WTC11 (cell line): ENCODE measurements around the gene NFIX. TPM values are rescaled to one million over a fixed set of nuclear protein-coding genes. Genes with fewer than 3 reads are reported as not detected.

Experiments used
- ARID4B ChIP-seq: sonication (generic); formaldehyde crosslinking; IDR thresholded peaks from 2 replicates; pipeline ENCODE4 v1.8.0; 2023; ENCODE audit warnings: missing genetic modification reagents, mild to moderate bottlenecking, borderline replicate concordance
- ELF4 ChIP-seq: sonication (generic); formaldehyde crosslinking; IDR thresholded peaks from 2 replicates; pipeline ENCODE4 v1.8.1; 2022; ENCODE audit warnings: low read depth, mild to moderate bottlenecking, moderate library complexity, missing genetic modification reagents
- ETV6 ChIP-seq: sonication (generic); formaldehyde crosslinking; IDR thresholded peaks from 2 replicates; pipeline ENCODE4 v1.8.1; 2022; ENCODE audit warnings: mild to moderate bottlenecking, missing genetic modification reagents
- FOXK1 ChIP-seq: sonication (generic); formaldehyde crosslinking; IDR thresholded peaks from 2 replicates; pipeline ENCODE4 v1.8.0; 2022; ENCODE audit warnings: mild to moderate bottlenecking, moderate library complexity, missing genetic modification reagents
- HMGXB4 ChIP-seq: sonication (generic); formaldehyde crosslinking; IDR thresholded peaks from 2 replicates; pipeline ENCODE4 v1.8.1; 2023; ENCODE audit warnings: mild to moderate bottlenecking, moderate library complexity, missing genetic modification reagents
- IRF1 ChIP-seq: sonication (generic); formaldehyde crosslinking; IDR thresholded peaks from 2 replicates; pipeline ENCODE4 v1.8.0; 2023; ENCODE audit warnings: missing genetic modification reagents
- JUN ChIP-seq: sonication (generic); formaldehyde crosslinking; IDR thresholded peaks from 2 replicates; pipeline ENCODE4 v1.8.0; 2023; ENCODE audit warnings: mild to moderate bottlenecking, missing genetic modification reagents
- MXD4 ChIP-seq: fragments of 250-450 bp; sonication (Bioruptor Pico); IDR thresholded peaks from 2 replicates; pipeline ENCODE4 v1.8.0; 2021; ENCODE audit warnings: mild to moderate bottlenecking, moderate library complexity, borderline replicate concordance
- NR1H2 ChIP-seq: sonication (generic); formaldehyde crosslinking; IDR thresholded peaks from 2 replicates; pipeline ENCODE4 v1.9.0; 2021; ENCODE audit warnings: mild to moderate bottlenecking, moderate library complexity, missing genetic modification reagents
- NR2C2 ChIP-seq: sonication (generic); formaldehyde crosslinking; IDR thresholded peaks from 2 replicates; pipeline ENCODE4 v1.8.0; 2022; ENCODE audit warnings: mild to moderate bottlenecking, missing genetic modification reagents
- PRRX2 ChIP-seq: fragments of 250-450 bp; sonication (Bioruptor Pico); IDR thresholded peaks from 2 replicates; pipeline ENCODE4 v1.8.0; 2021; ENCODE audit warnings: mild to moderate bottlenecking
- RORB ChIP-seq: fragments of 250-450 bp; sonication (Bioruptor Pico); IDR thresholded peaks from 2 replicates; pipeline ENCODE4 v1.9.0; 2021; ENCODE audit warnings: mild to moderate bottlenecking
- SMAD4 ChIP-seq: sonication (generic); formaldehyde crosslinking; IDR thresholded peaks from 2 replicates; pipeline ENCODE4 v1.8.0; 2022; ENCODE audit warnings: mild to moderate bottlenecking, missing genetic modification reagents
- STAT6 ChIP-seq: sonication (generic); formaldehyde crosslinking; conservative IDR thresholded peaks from 2 replicates; pipeline ENCODE4 v1.8.1; 2023; ENCODE audit warnings: mild to moderate bottlenecking, low read depth, missing genetic modification reagents, moderate library complexity
- TEAD1 ChIP-seq: sonication (generic); formaldehyde crosslinking; IDR thresholded peaks from 2 replicates; pipeline ENCODE4 v1.8.0; 2022; ENCODE audit warnings: mild to moderate bottlenecking, missing genetic modification reagents
- TP53 ChIP-seq: sonication (generic); formaldehyde crosslinking; IDR thresholded peaks from 2 replicates; pipeline ENCODE4 v1.8.1; 2023; ENCODE audit warnings: mild to moderate bottlenecking, missing genetic modification reagents
- ZNF416 ChIP-seq: fragments of 250-450 bp; sonication (Bioruptor Pico); IDR thresholded peaks from 2 replicates; pipeline ENCODE4 v1.9.0; 2021; ENCODE audit warnings: mild to moderate bottlenecking, inconsistent platforms
- total RNA-seq: library from RNA; stranded (reverse); gene quantifications from 3 replicates; pipeline ENCODE4 v1.2.3, GENCODE V29; 2021
- TF ChIP-seq, protein P1 (sequence below): fragments of 250-450 bp; sonication (Bioruptor Pico); IDR thresholded peaks from 2 replicates; pipeline ENCODE4 v2.1.2; 2022; ENCODE audit warnings: mild to moderate bottlenecking, moderate library complexity
- TF ChIP-seq, protein P2 (sequence below): sonication (generic); formaldehyde crosslinking; IDR thresholded peaks from 2 replicates; pipeline ENCODE4 v1.8.1; 2023; ENCODE audit warnings: mild to moderate bottlenecking, missing genetic modification reagents, borderline replicate concordance
- TF ChIP-seq, protein P3 (sequence below): sonication (generic); formaldehyde crosslinking; IDR thresholded peaks from 2 replicates; pipeline ENCODE4 v1.8.0; 2022; ENCODE audit warnings: mild to moderate bottlenecking, missing genetic modification reagents
- TF ChIP-seq, protein P4 (sequence below): fragments of 250-450 bp; sonication (Bioruptor Pico); IDR thresholded peaks from 2 replicates; pipeline ENCODE4 v1.9.0; 2021; ENCODE audit warnings: moderate library complexity, mild to moderate bottlenecking, inconsistent platforms, borderline replicate concordance

The NFIX gene
- total RNA-seq, 1 experiment from 2014 or later = 1.4 TPM

DNA sequence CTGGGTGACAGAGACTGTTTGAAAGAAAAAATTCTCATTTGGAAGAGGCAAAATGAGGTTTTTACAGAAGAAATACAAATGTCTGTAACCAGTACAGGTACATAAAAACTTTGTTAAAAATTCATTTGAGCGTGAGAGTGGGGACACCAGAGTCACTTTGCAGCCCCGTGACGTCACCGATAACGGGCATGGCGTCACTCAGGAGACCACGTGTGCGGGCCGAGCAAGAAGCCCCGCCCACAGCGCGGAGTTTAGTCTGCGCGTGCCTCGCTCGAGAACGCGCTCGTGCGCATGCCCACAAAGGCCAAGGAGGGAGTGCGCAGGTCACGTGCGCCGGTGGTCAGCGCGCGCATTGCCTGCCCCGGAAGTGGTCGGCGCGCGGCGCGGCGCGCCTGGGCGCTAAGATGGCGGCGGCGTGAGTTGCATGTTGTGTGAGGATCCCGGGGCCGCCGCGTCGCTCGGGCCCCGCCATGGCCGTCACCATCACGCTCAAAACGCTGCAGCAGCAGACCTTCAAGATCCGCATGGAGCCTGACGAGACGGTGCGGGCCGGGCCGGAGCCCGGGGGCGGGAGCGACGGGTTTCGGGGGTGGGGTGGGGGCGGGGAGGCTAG, 49.7 kb upstream of the NFIX start, which contains the start of gene RAD23A (continued):
- TF ChIP-seq, protein P1, sequence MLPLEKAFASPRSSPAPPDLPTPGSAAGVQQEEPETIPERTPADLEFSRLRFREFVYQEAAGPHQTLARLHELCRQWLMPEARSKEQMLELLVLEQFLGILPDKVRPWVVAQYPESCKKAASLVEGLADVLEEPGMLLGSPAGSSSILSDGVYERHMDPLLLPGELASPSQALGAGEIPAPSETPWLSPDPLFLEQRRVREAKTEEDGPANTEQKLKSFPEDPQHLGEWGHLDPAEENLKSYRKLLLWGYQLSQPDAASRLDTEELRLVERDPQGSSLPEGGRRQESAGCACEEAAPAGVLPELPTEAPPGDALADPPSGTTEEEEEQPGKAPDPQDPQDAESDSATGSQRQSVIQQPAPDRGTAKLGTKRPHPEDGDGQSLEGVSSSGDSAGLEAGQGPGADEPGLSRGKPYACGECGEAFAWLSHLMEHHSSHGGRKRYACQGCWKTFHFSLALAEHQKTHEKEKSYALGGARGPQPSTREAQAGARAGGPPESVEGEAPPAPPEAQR (CRISPR knock-in tag) = no peak
- no peak for TF ChIP-seq ARID4B
- TF ChIP-seq FOXK1 (CRISPR knock-in tag) = peak; percentile 94
- TF ChIP-seq, protein P2, sequence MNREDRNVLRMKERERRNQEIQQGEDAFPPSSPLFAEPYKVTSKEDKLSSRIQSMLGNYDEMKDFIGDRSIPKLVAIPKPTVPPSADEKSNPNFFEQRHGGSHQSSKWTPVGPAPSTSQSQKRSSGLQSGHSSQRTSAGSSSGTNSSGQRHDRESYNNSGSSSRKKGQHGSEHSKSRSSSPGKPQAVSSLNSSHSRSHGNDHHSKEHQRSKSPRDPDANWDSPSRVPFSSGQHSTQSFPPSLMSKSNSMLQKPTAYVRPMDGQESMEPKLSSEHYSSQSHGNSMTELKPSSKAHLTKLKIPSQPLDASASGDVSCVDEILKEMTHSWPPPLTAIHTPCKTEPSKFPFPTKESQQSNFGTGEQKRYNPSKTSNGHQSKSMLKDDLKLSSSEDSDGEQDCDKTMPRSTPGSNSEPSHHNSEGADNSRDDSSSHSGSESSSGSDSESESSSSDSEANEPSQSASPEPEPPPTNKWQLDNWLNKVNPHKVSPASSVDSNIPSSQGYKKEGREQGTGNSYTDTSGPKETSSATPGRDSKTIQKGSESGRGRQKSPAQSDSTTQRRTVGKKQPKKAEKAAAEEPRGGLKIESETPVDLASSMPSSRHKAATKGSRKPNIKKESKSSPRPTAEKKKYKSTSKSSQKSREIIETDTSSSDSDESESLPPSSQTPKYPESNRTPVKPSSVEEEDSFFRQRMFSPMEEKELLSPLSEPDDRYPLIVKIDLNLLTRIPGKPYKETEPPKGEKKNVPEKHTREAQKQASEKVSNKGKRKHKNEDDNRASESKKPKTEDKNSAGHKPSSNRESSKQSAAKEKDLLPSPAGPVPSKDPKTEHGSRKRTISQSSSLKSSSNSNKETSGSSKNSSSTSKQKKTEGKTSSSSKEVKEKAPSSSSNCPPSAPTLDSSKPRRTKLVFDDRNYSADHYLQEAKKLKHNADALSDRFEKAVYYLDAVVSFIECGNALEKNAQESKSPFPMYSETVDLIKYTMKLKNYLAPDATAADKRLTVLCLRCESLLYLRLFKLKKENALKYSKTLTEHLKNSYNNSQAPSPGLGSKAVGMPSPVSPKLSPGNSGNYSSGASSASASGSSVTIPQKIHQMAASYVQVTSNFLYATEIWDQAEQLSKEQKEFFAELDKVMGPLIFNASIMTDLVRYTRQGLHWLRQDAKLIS (CRISPR knock-in tag) = no peak
- 0 out of 2 replicates have a peak, but pooled peaks have one; percentile 44 for TF ChIP-seq HMGXB4
- peak; percentile 20; the same call in 1 of the 2 replicates for TF ChIP-seq TEAD1
- TF ChIP-seq, protein P3, sequence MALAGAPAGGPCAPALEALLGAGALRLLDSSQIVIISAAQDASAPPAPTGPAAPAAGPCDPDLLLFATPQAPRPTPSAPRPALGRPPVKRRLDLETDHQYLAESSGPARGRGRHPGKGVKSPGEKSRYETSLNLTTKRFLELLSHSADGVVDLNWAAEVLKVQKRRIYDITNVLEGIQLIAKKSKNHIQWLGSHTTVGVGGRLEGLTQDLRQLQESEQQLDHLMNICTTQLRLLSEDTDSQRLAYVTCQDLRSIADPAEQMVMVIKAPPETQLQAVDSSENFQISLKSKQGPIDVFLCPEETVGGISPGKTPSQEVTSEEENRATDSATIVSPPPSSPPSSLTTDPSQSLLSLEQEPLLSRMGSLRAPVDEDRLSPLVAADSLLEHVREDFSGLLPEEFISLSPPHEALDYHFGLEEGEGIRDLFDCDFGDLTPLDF (CRISPR knock-in tag) = peak; percentile 53; the same call in 1 of the 2 replicates
- TF ChIP-seq PRRX2 (CRISPR knock-in tag) = peak; percentile 96
- TF ChIP-seq SMAD4 (CRISPR knock-in tag) = no peak
- no peak; the same call in 1 of the 2 replicates for TF ChIP-seq JUN (CRISPR knock-in tag)
- no peak for TF ChIP-seq RORB
- TF ChIP-seq MXD4 = no peak
- TF ChIP-seq IRF1 (CRISPR knock-in tag) = peak; percentile 78
- no peak for TF ChIP-seq ELF4 (CRISPR knock-in tag)
- TF ChIP-seq ZNF416 = peak; percentile 99
- TF ChIP-seq, protein P4, sequence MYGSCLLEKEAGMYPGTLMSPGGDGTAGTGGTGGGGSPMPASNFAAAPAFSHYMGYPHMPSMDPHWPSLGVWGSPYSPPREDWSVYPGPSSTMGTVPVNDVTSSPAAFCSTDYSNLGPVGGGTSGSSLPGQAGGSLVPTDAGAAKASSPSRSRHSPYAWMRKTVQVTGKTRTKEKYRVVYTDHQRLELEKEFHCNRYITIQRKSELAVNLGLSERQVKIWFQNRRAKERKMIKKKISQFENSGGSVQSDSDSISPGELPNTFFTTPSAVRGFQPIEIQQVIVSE (CRISPR knock-in tag) = no peak; the same call in 1 of the 2 replicates
- TF ChIP-seq NR2C2 (CRISPR knock-in tag) = peak; percentile 95
- peak; percentile 85 for TF ChIP-seq ETV6
- no peak for TF ChIP-seq TP53 (CRISPR knock-in tag)
- no peak for TF ChIP-seq STAT6
- TF ChIP-seq NR1H2 (CRISPR knock-in tag) = no peak
